DMS 273 (cell line): ENCODE data around the gene INF2.

Source experiments
- DNase-seq: peaks from one replicate; lab custom pipeline; 2025; ENCODE audit not compliant: unreplicated experiment; lab: John Stamatoyannopoulos, UW

The INF2 gene

DNA sequence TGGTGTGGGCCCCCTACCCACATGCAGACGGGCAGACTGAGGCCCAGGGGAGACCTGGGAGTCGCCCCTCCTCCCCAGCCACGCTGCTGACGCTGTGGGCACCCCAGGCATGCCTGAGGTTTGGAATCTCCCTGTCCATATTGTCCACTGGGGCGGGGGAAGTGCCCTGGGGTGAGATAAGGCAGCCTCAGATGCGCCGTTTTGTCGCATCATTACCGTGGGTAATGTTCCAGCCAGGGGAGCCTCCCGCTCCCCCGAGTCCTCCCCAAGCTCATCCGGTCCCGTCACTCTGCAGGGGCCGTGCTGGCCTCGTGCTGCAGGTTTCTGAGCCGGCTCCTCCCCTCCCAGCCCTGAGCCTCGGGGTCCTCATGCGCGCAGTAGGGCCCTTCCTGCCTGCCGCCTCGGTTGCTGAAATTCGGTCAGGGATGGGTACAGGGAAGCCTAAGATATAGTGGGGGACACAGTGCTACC, 11.4 kb downstream of the INF2 start:
- no peak for DNase-seq

- DNase-seq, result no peak
These were observed 12.1 kb downstream of the INF2 start for GRCh38 chr14:104701383-104702076.

DNA sequence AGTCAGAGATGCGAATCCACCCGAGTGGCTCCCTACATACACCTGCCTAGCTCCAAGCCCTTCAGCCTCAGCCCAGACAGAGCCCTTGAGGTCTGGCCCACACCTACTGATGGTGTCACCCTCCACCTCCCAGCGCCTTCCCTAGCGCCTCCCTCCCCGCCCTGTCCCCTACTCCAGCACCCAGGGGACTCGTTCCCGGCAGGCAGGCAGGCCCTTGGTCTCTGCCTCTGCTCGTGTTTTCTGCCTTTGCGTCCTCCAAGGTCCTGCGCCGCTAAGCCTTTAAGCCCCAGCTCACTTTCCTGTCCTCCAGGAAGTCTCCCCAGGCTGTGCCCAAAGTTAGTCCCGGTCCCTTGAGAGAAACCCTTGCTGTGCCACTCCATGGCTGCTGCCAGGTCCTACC, 12.7 kb downstream of the INF2 start:
- no peak for DNase-seq

DNA sequence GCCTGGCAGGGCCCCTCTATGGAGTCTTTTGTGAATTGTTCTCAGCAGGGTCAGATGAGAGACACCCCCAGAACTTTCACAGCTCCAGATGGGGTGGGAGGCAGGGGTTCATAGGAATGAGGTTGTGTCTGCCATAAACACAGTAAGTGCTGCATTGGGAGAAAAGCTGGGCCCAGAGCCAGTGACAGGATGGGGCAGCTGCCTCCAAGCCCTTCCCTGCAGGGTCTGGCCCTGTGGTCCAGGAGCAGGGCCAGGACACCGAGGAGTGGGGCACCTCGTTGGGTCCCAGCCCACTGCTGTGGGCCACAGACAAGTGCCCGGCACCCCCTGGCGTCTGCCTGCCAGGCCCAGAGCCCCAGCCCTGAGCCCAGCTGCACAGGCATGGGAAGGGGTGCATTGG, 13.3 kb downstream of the INF2 start:
- no peak for DNase-seq

DNA sequence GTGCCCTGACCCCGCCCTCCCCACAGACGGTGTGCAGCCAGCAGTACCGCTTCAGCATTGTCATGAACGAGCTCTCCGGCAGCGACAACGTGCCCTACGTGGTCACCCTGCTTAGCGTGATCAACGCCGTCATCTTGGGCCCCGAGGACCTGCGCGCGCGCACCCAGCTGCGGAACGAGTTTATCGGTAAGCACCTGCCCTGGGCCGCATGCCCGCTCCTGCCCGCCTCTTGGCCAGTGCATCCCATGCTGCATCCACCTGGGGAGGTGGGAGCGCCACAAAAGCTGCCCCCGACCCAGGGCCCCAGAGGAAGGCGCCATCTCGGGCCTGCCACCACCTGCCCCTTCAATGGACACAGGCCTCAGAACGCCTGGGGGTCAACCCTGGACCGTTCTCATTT, 13.9 kb downstream of the INF2 start:
- no peak for DNase-seq

DNA sequence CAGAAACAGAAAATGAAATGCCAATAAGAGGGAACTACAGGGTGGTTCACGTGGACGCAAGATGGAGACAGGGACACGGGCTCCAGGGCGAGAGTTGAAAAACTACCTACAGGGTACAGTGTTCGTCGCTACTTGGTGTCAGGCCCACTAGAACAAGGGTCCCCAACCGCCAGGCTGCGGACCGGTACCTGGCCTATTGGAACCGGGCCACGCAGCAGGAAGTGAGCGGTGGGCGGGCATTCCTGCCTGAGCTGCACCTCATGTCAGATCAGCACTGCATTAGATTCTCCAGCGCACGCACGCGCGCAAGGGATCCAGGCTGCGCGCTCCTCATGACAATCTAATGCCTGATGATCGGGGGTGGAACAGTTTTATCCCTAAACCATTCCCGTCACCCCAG, 14.8 kb downstream of the INF2 start:
- no peak for DNase-seq

GRCh38 chr14:104705340-104706047, 16.1 kb downstream of the INF2 start:
- DNase-seq, result peak; percentile 40

DNA sequence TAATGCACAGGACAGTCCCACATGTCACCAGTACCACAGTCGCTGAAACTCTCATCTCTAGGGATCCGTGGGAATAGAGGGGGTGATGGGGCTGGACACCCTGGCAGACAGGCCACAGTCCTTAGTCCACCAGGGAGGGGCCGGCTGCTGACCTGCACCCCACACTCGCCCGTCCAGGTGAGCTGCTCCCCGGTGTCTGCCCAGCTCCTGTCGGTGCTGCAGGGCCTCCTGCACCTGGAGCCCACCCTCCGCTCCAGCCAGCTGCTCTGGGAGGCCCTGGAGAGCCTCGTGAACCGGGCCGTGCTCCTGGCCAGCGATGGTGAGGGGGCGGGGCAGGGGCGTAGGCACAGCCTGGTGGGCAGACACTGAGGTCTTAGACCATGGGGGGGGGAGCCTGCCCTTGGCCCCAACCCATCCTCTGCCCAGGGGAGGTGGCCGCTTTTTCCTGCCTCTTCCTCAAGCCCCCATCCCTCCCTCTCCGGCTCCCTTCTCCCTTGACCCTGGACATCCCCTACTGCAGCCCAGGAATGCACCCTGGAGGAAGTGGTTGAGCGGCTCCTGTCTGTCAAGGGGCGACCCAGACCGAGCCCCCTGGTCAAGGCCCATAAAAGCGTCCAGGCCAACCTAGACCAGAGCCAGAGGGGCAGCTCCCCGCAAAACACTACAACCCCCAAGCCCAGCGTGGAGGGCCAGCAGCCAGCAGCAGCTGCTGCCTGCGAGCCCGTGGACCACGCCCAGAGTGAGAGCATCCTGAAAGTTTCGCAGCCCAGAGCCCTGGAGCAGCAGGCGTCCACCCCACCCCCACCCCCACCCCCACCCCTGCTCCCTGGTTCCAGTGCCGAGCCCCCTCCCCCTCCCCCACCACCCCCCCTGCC, 17.6 kb downstream of the INF2 start:
- DNase-seq, result peak; percentile 69

DNA sequence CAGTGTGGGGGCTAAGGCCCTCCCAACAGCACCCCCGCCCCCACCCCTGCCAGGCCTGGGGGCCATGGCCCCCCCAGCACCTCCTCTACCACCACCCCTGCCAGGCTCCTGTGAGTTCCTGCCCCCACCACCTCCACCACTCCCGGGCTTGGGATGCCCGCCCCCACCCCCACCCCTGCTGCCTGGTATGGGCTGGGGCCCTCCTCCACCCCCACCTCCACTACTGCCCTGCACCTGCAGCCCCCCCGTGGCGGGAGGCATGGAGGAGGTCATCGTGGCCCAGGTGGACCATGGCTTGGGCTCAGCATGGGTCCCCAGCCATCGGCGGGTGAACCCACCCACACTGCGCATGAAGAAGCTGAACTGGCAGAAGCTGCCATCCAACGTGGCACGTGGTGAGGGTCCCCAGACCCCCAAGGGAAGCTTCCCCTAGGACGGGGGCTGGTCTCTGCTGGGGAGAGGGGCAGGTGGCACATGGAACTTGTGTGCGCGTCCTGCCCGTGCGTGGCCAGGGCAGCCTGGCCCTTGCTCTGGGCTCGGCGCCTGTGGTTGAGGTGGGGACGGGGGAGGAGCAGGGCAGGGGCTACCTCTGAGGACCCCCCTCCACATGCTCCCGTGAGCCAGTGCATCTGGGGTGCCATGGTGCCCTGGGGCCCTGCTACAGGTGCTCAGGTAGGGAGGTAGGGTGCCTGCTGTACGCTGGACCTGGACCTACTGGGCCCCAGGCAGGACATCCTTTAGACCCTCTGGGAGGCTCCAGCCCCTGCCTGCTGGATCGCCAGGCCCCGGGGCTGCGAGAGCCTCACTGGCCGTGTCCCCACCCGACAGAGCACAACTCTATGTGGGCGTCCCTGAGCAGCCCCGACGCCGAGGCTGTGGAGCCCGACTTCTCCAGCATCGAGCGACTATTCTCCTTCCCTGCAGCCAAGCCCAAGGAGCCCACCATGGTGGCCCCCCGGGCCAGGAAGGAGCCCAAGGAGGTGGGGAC, 18.5 kb downstream of the INF2 start:
- DNase-seq, result peak; percentile 54

DNA sequence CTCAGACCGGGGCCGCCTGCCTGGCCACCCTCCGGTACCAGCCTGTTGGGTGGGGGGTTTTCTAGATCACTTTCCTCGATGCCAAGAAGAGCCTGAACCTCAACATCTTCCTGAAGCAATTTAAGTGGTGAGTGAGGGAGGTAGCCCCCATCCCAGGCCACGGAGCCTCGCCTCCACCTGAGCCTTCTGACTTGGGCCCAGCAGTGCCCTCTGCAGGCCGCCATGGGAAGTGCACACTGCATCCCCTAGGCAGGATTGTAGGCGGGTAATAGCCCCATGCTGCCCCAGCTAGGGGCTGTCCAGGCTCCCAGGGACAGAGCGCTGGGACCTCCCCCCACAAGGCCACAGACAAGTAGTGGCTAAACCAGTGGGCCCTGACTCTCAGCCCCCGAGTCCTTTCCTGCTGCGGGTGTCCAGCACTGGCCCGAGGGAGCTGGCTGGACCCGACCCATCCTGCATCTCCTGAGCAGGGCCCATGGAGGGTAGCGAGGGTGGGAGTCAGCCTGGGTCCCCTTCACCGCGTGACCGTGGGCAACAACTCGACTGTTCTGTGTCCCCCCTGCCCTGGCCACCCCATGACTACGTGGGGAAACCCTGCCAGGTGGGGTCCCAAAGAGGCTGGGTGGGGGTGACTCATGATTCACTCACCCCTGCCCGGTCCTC, 19.3 kb downstream of the INF2 start:
- peak; percentile 89 for DNase-seq

- DNase-seq, result no peak
These were observed 20.1 kb downstream of the INF2 start for GRCh38 chr14:104709387-104710039.

DNA sequence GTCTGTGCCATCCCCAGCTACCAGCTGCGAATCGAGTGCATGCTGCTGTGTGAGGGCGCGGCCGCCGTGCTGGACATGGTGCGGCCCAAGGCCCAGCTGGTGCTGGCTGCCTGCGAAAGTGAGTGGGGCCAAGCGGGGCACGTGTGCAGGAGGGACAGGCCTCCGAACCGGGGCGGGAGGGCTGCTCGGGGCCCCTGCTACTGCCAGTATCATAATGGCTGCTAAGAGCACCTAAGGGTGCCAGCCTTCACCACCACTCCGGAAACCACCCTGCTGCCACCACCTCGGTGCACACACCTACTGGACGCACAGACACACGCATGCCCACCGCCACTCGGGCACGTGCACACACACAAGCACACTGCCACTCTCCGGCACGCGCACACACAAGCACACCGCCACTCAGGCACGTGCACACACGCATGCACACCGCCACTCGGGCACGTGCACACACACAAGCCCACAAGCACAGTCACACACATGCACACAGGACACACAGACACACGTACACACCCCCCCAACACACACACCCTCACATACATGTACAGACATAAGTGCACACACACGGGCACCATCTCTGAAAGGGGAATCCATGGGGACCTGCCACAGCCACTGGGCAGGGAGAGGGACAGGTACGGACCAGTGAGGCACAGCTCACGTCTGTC, 20.8 kb downstream of the INF2 start:
- DNase-seq, result no peak

- no peak for DNase-seq
These were observed 23.7 kb downstream of the INF2 start for GRCh38 chr14:104712881-104713734.

DNA sequence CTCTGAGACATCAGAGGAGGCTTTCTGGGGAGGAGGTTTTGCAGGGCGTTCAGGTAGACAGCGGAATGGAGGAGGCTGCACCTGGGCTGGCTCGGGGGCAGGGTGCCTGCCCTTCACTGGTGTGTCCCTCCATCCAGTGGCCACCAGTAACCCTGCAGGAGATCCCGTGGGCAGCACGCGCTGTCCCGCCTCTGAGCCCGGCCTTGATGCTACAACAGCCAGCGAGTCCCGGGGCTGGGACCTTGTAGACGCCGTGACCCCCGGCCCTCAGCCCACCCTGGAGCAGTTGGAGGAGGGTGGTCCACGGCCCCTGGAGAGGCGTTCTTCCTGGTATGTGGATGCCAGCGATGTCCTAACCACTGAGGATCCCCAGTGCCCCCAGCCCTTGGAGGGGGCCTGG, 24.6 kb downstream of the INF2 start:
- no peak for DNase-seq

DNA sequence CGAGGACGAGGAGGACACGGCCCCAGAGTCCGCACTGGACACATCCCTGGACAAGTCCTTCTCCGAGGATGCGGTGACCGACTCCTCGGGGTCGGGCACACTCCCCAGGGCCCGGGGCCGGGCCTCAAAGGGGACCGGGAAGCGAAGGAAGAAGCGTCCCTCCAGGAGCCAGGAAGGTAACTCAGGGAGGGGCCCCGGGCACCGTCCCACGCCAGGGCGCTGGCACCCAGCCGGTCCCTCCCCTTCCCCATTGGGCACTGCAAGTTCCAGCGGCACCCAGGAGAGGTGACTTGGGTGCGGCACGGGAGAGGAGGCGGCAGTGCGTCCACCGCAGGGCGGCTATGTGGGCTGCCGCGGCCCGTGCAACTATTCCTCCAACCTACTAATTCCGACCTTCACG, 25.3 kb downstream of the INF2 start:
- DNase-seq, result no peak

DNA sequence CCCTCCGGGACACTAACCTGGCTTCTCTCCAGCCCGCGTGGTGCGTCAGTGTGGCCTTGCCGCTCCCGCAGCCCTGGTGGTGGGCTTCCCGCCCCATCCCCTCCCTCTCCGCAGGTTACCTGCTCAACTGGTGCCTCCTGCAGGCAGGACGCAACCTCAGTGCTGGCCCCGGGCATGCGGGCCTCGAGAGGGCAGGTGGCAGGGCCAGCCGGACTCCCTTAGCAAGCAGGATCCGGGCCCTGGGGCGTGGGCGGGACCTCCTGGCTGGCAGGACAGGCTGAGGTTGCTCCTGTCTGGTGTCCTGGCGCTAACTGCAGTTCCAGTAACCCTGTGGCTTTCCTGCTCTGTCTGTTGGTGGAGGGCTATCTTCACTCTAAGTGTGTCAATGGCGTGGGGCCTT, 26.0 kb downstream of the INF2 start:
- DNase-seq, result no peak

- DNase-seq, result no peak
These were observed 26.5 kb downstream of the INF2 start for GRCh38 chr14:104715871-104716270.

- DNase-seq, result no peak
These were observed 27.7 kb downstream of the INF2 start for GRCh38 chr14:104717137-104717536.
